Thoracic aorta (tissue), 2 donors: Measurements from ENCODE around the gene NEFH. TPM values are rescaled to one million over a fixed set of nuclear protein-coding genes. Genes with fewer than 3 reads are reported as not detected.
"Not testable (repeated sequence)": the region's sequence is repeated elsewhere in the genome, so short reads cannot be mapped to it uniquely, and the experiment has no call there.

Experiments used
- ATAC-seq: fragments of 150-250 bp; one replicate; pipeline ENCODE4 v1.8.0; 2017; ENCODE audit warnings: low read depth; ENCODE audit not compliant: insufficient number of reproducible peaks, low FRiP score
- DNase-seq: peaks from one replicate; pipeline ENCODE4 v3.0.0-alpha.2; 2020; ENCODE audit warnings: low spot score
- H3K27ac ChIP-seq, 2 donors: fragments of 200-600 bp; sonication (generic); 1 replicate in 1 of 2; 2 replicates in 1 of 2; pipeline ENCODE4 v1.5.1; 2016; ENCODE audit warnings: mild to moderate bottlenecking in 2 of 2, moderate library complexity in 2 of 2
- H3K27me3 ChIP-seq: fragments of 200-600 bp; sonication (generic); replicated peaks from 2 replicates; pipeline ENCODE4 v1.6.0; 2016; ENCODE audit warnings: mild to moderate bottlenecking; ENCODE audit not compliant: insufficient read depth
- H3K36me3 ChIP-seq: fragments of 200-600 bp; sonication (generic); one replicate; pipeline ENCODE4 v1.5.1; 2016
- H3K4me1 ChIP-seq, 2 donors: fragments of 200-600 bp; sonication (generic); 1 replicate in 1 of 2; 2 replicates in 1 of 2; pipeline versions ENCODE4 v1.5.1 to v1.6.0; 2016; ENCODE audit warnings: low read depth in 2 of 2, mild to moderate bottlenecking in 1 of 2; ENCODE audit not compliant: control insufficient read depth in 1 of 2
- H3K4me3 ChIP-seq: fragments of 200-600 bp; sonication (generic); 2 replicates; pipeline ENCODE4 v1.5.1; 2016; ENCODE audit warnings: mild to moderate bottlenecking
- H3K9me3 ChIP-seq: fragments of 200-600 bp; sonication (generic); 2 replicates; pipeline ENCODE4 v1.5.1; 2016
- CTCF ChIP-seq: fragments of 200-600 bp; sonication (generic); IDR thresholded peaks from one replicate; pipeline ENCODE4 v1.5.1; 2019; ENCODE audit warnings: antibody characterized with exemption
- total RNA-seq, 2 donors: library from RNA; depleted of rRNA; stranded (reverse); fragments of >200 nt; gene quantifications; one replicate each; pipeline versions ENCODE4 v1.1.0 to v1.2.3, GENCODE V29; 2016

The NEFH gene
- total RNA-seq, 2 donors from 2014 or later: 0.14 to 0.85 TPM

- no peak overlapping the region for H3K4me3 ChIP-seq
Measured at GRCh38 chr22:29485448-29485847, 5.4 kb downstream of the NEFH start.

GRCh38 chr22:29487426-29487986 lies 7.5 kb downstream of the NEFH start:
- Histone ChIP-seq H3K27ac (no peak overlapping the region), H3K9me3 (no peaks in the 10 kb centered on the region), H3K27me3 (no peaks in the 10 kb centered on the region), H3K36me3 (no peaks in the 10 kb centered on the region), H3K4me1 (no peaks in the 10 kb centered on the region), H3K4me3 (no peak overlapping the region)
- no peak for TF ChIP-seq CTCF
- DNase-seq: no peak
- ATAC-seq: no peak

More at GRCh38 chr22:29485448-29485847, 5.4 kb downstream of the NEFH start:
- Histone ChIP-seq H3K36me3 (no peaks in the 10 kb centered on the region), H3K4me1 (peaks cover 0 to 7% of the 10 kb centered on the region in 2 donors), H3K9me3 (no peaks in the 10 kb centered on the region), H3K27ac (no peak overlapping the region), H3K27me3 (no peaks in the 10 kb centered on the region)
- no peak for ATAC-seq
- TF ChIP-seq CTCF: no peak
- DNase-seq: no peak

GRCh38 chr22:29489127-29489780 lies 9.2 kb downstream of the NEFH start:
- H3K27me3 ChIP-seq, H3K36me3 ChIP-seq, H3K9me3 ChIP-seq, H3K27ac ChIP-seq, H3K4me1 ChIP-seq, DNase-seq, ATAC-seq, H3K4me3 ChIP-seq: not testable (repeated sequence)

GRCh38 chr22:29491012-29491411 lies 11.0 kb downstream of the NEFH start:
- Histone ChIP-seq H3K36me3 (no peaks in the 10 kb centered on the region), H3K9me3 (no peaks in the 10 kb centered on the region), H3K27me3 (no peaks in the 10 kb centered on the region), H3K27ac (no peak overlapping the region), H3K4me3 (no peak overlapping the region), H3K4me1 (no peaks in the 10 kb centered on the region)
- ATAC-seq (no peak), DNase-seq (no peak)
- no peak for TF ChIP-seq CTCF

GRCh38 chr22:29493636-29494035 lies 13.6 kb downstream of the NEFH start:
- H3K36me3 ChIP-seq: no peaks in the 10 kb centered on the region
- no peak for ATAC-seq
- no peak for TF ChIP-seq CTCF
- H3K27me3 ChIP-seq: no peaks in the 10 kb centered on the region
- no peak overlapping the region for H3K4me3 ChIP-seq
- H3K27ac ChIP-seq: no peak overlapping the region
- H3K4me1 ChIP-seq: no peaks in the 10 kb centered on the region
- DNase-seq: no peak
- H3K9me3 ChIP-seq: no peaks in the 10 kb centered on the region
